Measurements from ENCODE around the gene IFNA14. TPM values are rescaled to one million over a fixed set of nuclear protein-coding genes. Genes with fewer than 3 reads are reported as not detected.
"Not testable (repeated sequence)": the region's sequence is repeated elsewhere in the genome, so short reads cannot be mapped to it uniquely, and the experiment has no call there.

Gene IFNA14
- polyA plus RNA-seq, 1 experiment = not detected

DNA sequence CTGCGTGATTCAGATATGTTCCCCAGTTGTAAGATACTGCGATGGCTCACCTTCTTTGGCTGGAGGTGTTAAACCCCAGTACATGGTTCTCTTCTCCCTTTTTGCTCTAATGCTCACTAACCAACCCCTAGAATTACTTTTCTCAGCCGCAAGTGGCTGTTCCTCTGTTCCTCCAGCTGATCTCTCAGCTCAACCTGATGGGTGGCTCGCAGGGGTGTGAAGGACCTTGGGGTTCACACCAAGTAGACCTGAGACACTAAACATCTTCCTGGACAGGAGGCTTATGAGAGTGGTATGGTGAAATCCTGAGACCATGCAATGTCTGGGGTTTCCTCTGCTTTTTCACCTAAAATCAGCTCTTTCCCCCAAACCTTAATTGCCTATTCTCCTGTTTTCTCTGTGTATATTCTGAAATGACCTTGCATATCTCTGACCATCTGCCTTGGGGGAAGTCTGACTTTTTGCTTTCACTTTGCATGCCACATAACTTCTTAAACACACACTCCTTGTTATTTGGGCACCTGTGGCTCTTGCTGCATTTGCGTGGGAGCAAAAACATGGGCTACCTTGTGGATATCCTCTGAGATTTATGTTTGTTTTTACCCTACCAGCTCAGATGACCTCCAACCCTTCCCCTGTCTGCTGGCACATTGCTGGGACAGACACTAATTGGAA is 15.9 kb upstream of the IFNA14 start:
- TF ChIP-seq, protein P1, sequence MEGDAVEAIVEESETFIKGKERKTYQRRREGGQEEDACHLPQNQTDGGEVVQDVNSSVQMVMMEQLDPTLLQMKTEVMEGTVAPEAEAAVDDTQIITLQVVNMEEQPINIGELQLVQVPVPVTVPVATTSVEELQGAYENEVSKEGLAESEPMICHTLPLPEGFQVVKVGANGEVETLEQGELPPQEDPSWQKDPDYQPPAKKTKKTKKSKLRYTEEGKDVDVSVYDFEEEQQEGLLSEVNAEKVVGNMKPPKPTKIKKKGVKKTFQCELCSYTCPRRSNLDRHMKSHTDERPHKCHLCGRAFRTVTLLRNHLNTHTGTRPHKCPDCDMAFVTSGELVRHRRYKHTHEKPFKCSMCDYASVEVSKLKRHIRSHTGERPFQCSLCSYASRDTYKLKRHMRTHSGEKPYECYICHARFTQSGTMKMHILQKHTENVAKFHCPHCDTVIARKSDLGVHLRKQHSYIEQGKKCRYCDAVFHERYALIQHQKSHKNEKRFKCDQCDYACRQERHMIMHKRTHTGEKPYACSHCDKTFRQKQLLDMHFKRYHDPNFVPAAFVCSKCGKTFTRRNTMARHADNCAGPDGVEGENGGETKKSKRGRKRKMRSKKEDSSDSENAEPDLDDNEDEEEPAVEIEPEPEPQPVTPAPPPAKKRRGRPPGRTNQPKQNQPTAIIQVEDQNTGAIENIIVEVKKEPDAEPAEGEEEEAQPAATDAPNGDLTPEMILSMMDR (IDR thresholded peaks at IDR 0.05; ENCODE audit: insufficient read depth, low read depth, low read length) = no peak
- CTCF ChIA-PET = no interaction called here

GRCh38 chr9:21252721-21253547 is 13.1 kb upstream of the IFNA14 start:
- Histone ChIP-seq H3K36me3 (ENCODE audit: control insufficient read depth, insufficient read depth, low read length) (no peaks in the 10 kb centered on the region), H3K4me3 (ENCODE audit: low read depth, low read length) (no peak overlapping the region), H3K27me3 (ENCODE audit: control insufficient read depth, insufficient read depth, low read length) (peaks cover 3% of the 10 kb centered on the region)
- POLR2A ChIA-PET = no interaction called here
- CTCF ChIA-PET = interaction anchor here (0.6 kb wide), 2 partner anchors 17 to 93 kb away, joined by 3 read pairs; no protein-coding TSS in a partner anchor
- no peak for DNase-seq (ENCODE audit: low read depth)
- TF ChIP-seq, protein P1 (IDR thresholded peaks at IDR 0.05; ENCODE audit: insufficient read depth, low read depth, low read length) = peak; percentile 42

More for the DNA sequence above, 15.9 kb upstream of the IFNA14 start:
- Histone ChIP-seq H3K36me3 (ENCODE audit: control insufficient read depth, insufficient read depth, low read length) (no peaks in the 10 kb centered on the region), H3K27me3 (ENCODE audit: control insufficient read depth, insufficient read depth, low read length) (peaks cover 3% of the 10 kb centered on the region), H3K4me3 (ENCODE audit: low read depth, low read length) (no peak overlapping the region)
- no peak for DNase-seq (ENCODE audit: low read depth)
- POLR2A ChIA-PET = no interaction called here

DNA sequence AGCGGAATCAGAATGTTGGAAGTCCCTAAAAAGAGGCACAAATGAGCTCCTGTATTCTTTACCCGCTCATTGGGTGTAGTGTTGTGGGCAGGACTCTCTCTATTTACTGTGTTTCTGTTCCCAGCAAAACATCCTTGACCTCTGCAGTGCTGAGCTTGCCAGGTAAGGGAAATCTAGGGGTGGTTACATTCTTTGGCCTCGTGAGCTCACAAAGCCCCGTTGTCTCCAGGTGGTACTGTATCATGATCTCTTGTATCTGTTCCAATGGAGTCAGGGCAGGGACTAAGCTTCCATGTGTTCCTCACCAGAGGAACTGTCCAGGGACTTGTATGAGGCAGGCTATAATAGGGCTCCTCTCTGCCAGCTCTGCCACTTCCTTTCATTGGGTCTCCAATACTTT is 11.8 kb upstream of the IFNA14 start:
- no peak for DNase-seq (ENCODE audit: low read depth)
- ChIA-PET POLR2A (no interaction called here), CTCF (interaction anchor here (1.1 to 1.7 kb wide), 2 partner anchors 16 to 144 kb away, joined by 4 read pairs; no protein-coding TSS in a partner anchor)
- H3K36me3 ChIP-seq (ENCODE audit: control insufficient read depth, insufficient read depth, low read length) = no peaks in the 10 kb centered on the region
- TF ChIP-seq, protein P1 (IDR thresholded peaks at IDR 0.05; ENCODE audit: insufficient read depth, low read depth, low read length) = no peak
- no peak overlapping the region for H3K4me3 ChIP-seq (ENCODE audit: low read depth, low read length)
- no peaks in the 10 kb centered on the region for H3K27me3 ChIP-seq (ENCODE audit: control insufficient read depth, insufficient read depth, low read length)

- ChIA-PET CTCF (interaction anchor here (1.1 to 1.7 kb wide), 2 partner anchors 15 to 144 kb away, joined by 4 read pairs; no protein-coding TSS in a partner anchor), POLR2A (no interaction called here)
- no peak for DNase-seq (ENCODE audit: low read depth)
- no peaks in the 10 kb centered on the region for H3K27me3 ChIP-seq (ENCODE audit: control insufficient read depth, insufficient read depth, low read length)
- no peak overlapping the region for H3K4me3 ChIP-seq (ENCODE audit: low read depth, low read length)
- no peaks in the 10 kb centered on the region for H3K36me3 ChIP-seq (ENCODE audit: control insufficient read depth, insufficient read depth, low read length)
- TF ChIP-seq, protein P1 (IDR thresholded peaks at IDR 0.05; ENCODE audit: insufficient read depth, low read depth, low read length) = no peak
These were observed 11.4 kb upstream of the IFNA14 start for GRCh38 chr9:21251190-21251589.

DNA sequence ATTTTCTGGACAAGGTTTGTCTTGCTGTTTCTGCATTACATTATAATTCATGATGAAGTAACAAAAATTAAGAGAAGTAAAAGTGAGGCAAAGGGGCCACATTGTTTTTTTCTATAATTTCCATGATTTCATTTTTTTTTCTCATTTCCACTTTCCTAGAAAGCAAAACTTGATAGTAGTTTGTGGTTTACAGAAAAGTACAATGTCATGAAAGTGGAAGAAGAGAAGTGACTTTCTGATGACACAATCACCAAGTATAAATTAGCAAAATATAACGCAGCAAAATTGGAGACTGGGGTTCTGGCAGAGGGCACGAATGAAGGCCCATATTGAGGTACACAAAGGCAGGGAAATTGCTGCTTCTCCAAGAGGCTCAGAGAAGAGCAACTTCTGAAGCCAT is 5.0 kb upstream of the IFNA14 start:
- CTCF ChIA-PET = interaction anchor here (1.3 kb wide), 1 partner anchor 9 kb away, joined by 6 read pairs; no protein-coding TSS in a partner anchor
- Histone ChIP-seq H3K36me3 (ENCODE audit: control insufficient read depth, insufficient read depth, low read length) (no peaks in the 10 kb centered on the region), H3K27me3 (ENCODE audit: control insufficient read depth, insufficient read depth, low read length) (no peaks in the 10 kb centered on the region), H3K4me3 (ENCODE audit: low read depth, low read length) (no peak overlapping the region)
- DNase-seq (ENCODE audit: low read depth) = no peak
- POLR2A ChIA-PET = no interaction called here
- TF ChIP-seq, protein P1 (IDR thresholded peaks at IDR 0.05; ENCODE audit: insufficient read depth, low read depth, low read length) = no peak

DNA sequence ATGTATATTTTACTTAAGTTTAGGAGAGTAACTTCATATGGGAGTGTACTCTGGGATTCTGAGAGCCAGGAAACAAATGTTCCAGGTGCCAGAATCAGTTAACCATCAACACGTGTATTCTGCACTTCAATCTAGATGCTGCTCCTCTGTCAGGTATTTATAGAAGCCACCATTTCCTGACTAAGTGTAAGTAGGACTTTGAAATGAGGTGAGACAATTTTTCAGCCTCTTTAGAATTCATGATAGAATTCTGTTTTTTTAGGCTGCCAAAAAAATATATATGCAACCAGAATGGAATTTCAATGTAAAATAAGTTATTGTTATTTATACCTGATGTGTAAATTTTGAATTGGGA is 3.5 kb downstream of the IFNA14 start:
- POLR2A ChIA-PET = not testable (repeated sequence)

More for the DNA sequence above, 3.5 kb downstream of the IFNA14 start:
- not testable (repeated sequence) for H3K27me3 ChIP-seq (ENCODE audit: control insufficient read depth, insufficient read depth, low read length); DNase-seq (ENCODE audit: low read depth); H3K36me3 ChIP-seq (ENCODE audit: control insufficient read depth, insufficient read depth, low read length); H3K4me3 ChIP-seq (ENCODE audit: low read depth, low read length)
- CTCF ChIA-PET = interaction anchor here (0.6 to 1.7 kb wide), 14 partner anchors 11 to 573 kb away, joined by 3 to 5 read pairs (median 4); no protein-coding TSS in a partner anchor
